Osteocyte (in vitro differentiated cells): Measurements from ENCODE around the gene PCSK7. TPM values are rescaled to one million over a fixed set of nuclear protein-coding genes. Genes with fewer than 3 reads are reported as not detected.

Source experiments
- DNase-seq: peaks from one replicate; pipeline ENCODE4 v3.0.0; 2021; ENCODE audit warnings: mixed read lengths; ENCODE audit not compliant: unreplicated experiment; ENCODE audit errors: extremely low spot score
- H3K27ac Mint-ChIP-seq: one replicate; pipeline ENCODE4 v1.8.0; 2021; ENCODE audit warnings: mild to moderate bottlenecking, mixed read lengths; ENCODE audit not compliant: unreplicated experiment
- H3K27me3 Mint-ChIP-seq: one replicate; pipeline ENCODE4 v1.8.0; 2021; ENCODE audit warnings: mixed read lengths; ENCODE audit not compliant: unreplicated experiment
- H3K36me3 Mint-ChIP-seq: one replicate; pipeline ENCODE4 v1.8.0; 2021; ENCODE audit warnings: mixed read lengths; ENCODE audit not compliant: unreplicated experiment
- H3K4me1 Mint-ChIP-seq: one replicate; pipeline ENCODE4 v1.8.0; 2021; ENCODE audit warnings: mixed read lengths; ENCODE audit not compliant: unreplicated experiment
- H3K4me3 Mint-ChIP-seq: one replicate; pipeline ENCODE4 v1.8.0; 2021; ENCODE audit warnings: mild to moderate bottlenecking, moderate library complexity, mixed read lengths; ENCODE audit not compliant: unreplicated experiment
- H3K9me3 Mint-ChIP-seq: one replicate; pipeline ENCODE4 v1.8.0; 2021; ENCODE audit warnings: mixed read lengths; ENCODE audit not compliant: unreplicated experiment
- CTCF ChIP-seq: fragments of 200-600 bp; sonication (generic); IDR thresholded peaks from 2 replicates; pipeline ENCODE4 v1.5.0; 2021; ENCODE audit warnings: antibody characterized with exemption, mild to moderate bottlenecking, moderate library complexity
- total RNA-seq: library from RNA; stranded (reverse); gene quantifications from 2 replicates; pipeline ENCODE4 v1.2.1, GENCODE V29; 2021

The PCSK7 gene
- total RNA-seq, 1 donor from 2014 or later, result 65.0 TPM

DNA sequence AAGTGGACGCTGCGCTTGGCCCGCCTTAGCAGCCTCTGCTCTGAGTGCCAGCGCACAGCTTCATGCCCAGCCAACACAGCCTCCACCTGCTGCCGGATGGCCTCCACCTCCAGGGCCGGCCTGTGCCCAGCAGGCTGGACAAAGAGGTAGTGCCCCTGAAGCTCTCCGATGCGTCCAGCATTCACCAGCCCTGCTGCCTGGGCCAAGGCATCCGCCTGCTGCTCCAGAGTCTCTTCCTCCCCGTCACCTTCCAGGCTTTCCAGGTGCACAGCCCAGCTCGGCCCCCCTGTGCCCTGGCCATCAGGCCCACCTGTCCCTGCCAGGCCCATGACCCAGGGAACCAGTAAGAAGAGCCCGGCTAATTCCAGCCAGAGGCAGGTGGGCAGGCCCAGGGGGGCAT is 2.5 kb downstream of the PCSK7 start:
- Mint-ChIP-seq H3K9me3 (no peaks in the 10 kb centered on the region), H3K4me1 (peaks cover 37% of the 10 kb centered on the region), H3K27ac (no peak overlapping the region), H3K36me3 (peaks cover 12% of the 10 kb centered on the region), H3K27me3 (no peaks in the 10 kb centered on the region), H3K4me3 (peak overlapping the region; percentile 29)
- no peak for TF ChIP-seq CTCF
- DNase-seq, result no peak

- peaks cover 24% of the 10 kb centered on the region for H3K4me1 Mint-ChIP-seq
- DNase-seq, result no peak
- no peaks in the 10 kb centered on the region for H3K27me3 Mint-ChIP-seq
- no peaks in the 10 kb centered on the region for H3K9me3 Mint-ChIP-seq
- no peak overlapping the region for H3K27ac Mint-ChIP-seq
- no peak overlapping the region for H3K4me3 Mint-ChIP-seq
- peaks cover 12% of the 10 kb centered on the region for H3K36me3 Mint-ChIP-seq
- TF ChIP-seq CTCF, result no peak
Observed at GRCh38 chr11:117228091-117228490, 3.8 kb downstream of the PCSK7 start.

DNA sequence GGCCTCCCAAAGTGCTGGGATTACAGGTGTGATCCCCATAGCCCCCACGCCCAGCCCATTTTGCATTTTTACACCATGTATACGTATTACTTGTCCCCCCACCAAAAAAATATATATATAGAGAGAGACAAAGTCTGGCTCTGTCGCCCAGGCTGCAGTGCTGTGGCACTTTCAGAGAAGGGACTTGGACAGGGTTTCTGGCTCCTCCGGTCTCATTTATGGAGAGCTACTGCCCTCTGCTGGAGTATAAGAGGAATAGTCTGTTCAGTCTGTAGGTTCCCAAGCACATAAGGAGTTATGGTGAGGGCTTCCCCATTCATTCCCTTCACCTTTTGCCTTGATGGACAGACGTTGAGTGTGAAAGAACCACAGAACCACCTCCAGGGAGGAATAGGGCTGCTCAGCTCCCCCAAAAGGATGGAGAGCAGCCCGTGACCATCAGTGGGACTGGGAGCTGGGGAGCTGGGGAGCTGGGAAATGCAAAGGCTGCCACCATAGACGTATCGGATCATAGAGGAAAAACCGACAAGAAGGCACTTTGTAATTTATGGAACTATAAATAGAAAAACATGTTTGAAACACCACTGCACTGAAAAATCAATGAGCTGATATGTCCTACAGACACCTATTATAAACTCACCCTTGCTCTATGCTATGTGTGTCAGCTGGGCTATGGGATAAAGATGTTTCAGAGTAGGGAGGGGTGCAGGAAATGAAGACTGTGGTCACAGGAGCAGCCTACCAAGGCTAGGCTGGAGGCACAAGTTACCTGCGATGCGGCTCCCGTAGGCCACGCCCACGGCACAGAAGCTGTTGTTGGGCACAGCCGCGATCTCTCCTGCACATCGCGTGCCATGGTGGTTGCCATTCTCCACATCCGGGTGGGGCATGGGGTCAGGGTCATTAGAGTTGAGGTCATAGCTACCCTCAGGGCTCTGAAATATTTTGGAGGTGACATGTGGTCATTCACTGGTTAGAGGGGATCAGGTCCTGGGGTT is 5.2 kb downstream of the PCSK7 start:
- Mint-ChIP-seq H3K36me3 (peaks cover 12% of the 10 kb centered on the region), H3K27ac (peak overlapping the region; percentile 14), H3K4me1 (peaks cover 32% of the 10 kb centered on the region), H3K4me3 (no peak overlapping the region), H3K27me3 (no peaks in the 10 kb centered on the region), H3K9me3 (no peaks in the 10 kb centered on the region)
- peak; percentile 84 for TF ChIP-seq CTCF
- no peak for DNase-seq

- no peak overlapping the region for H3K4me3 Mint-ChIP-seq
- no peaks in the 10 kb centered on the region for H3K9me3 Mint-ChIP-seq
- no peak for TF ChIP-seq CTCF
- peaks cover 12% of the 10 kb centered on the region for H3K36me3 Mint-ChIP-seq
- no peak for DNase-seq
- H3K27ac Mint-ChIP-seq, result no peak overlapping the region
- no peaks in the 10 kb centered on the region for H3K27me3 Mint-ChIP-seq
- H3K4me1 Mint-ChIP-seq, result peaks cover 32% of the 10 kb centered on the region
Observed at GRCh38 chr11:117225553-117226170, 6.2 kb downstream of the PCSK7 start.
